ENCODE measurements around the gene SSU72.
"Not testable (repeated sequence)": the region's sequence is repeated elsewhere in the genome, so short reads cannot be mapped to it uniquely, and the experiment has no call there.

Gene SSU72

GRCh38 chr1:1558591-1558990 is 16.1 kb downstream of the SSU72 start:
- no peak for DNase-seq (ENCODE audit: low read depth in 2 of 2)

GRCh38 chr1:1557688-1558087 is 17.0 kb downstream of the SSU72 start:
- DNase-seq (ENCODE audit: low read depth in 2 of 2) = not testable (repeated sequence)

- DNase-seq (ENCODE audit: low read depth in 2 of 2) = not testable (repeated sequence)
Measured at GRCh38 chr1:1556961-1557360, 17.7 kb downstream of the SSU72 start.

- no peak for DNase-seq (ENCODE audit: low read depth in 2 of 2)
Measured at GRCh38 chr1:1556505-1556904, 18.2 kb downstream of the SSU72 start.

GRCh38 chr1:1554926-1555915 is 19.4 kb downstream of the SSU72 start:
- no peak for DNase-seq (ENCODE audit: low read depth in 2 of 2)

GRCh38 chr1:1554550-1554925 is 20.1 kb downstream of the SSU72 start:
- no peak for DNase-seq (ENCODE audit: low read depth in 2 of 2)

GRCh38 chr1:1553821-1554494 is 20.7 kb downstream of the SSU72 start:
- DNase-seq (ENCODE audit: low read depth in 2 of 2) = no peak

- no peak for DNase-seq (ENCODE audit: low read depth in 2 of 2)
Measured at GRCh38 chr1:1552263-1552639, 22.4 kb downstream of the SSU72 start.

- no peak for DNase-seq (ENCODE audit: low read depth in 2 of 2)
Measured at GRCh38 chr1:1551524-1552262, 23.0 kb downstream of the SSU72 start.

GRCh38 chr1:1550591-1551432 is 23.9 kb downstream of the SSU72 start:
- no peak for DNase-seq (ENCODE audit: low read depth in 2 of 2)

- DNase-seq (ENCODE audit: low read depth in 2 of 2) = no peak
Measured at GRCh38 chr1:1550087-1550486, 24.6 kb downstream of the SSU72 start.

- DNase-seq (ENCODE audit: low read depth in 2 of 2) = no peak
Measured at GRCh38 chr1:1548591-1548990, 26.1 kb downstream of the SSU72 start.

GRCh38 chr1:1547476-1547875 is 27.2 kb downstream of the SSU72 start:
- no peak for DNase-seq (ENCODE audit: low read depth in 2 of 2)

GRCh38 chr1:1547011-1547410 is 27.7 kb downstream of the SSU72 start:
- no peak for DNase-seq (ENCODE audit: low read depth in 2 of 2)

- DNase-seq (ENCODE audit: low read depth in 2 of 2) = no peak
Measured at GRCh38 chr1:1545946-1546737, 28.5 kb downstream of the SSU72 start.

- no peak for DNase-seq (ENCODE audit: low read depth in 2 of 2)
Measured at GRCh38 chr1:1544544-1544943, 30.1 kb downstream of the SSU72 start.

- no peak for DNase-seq (ENCODE audit: low read depth in 2 of 2)
Measured at GRCh38 chr1:1543706-1544099, 31.0 kb downstream of the SSU72 start.

GRCh38 chr1:1542766-1543705 is 31.6 kb downstream of the SSU72 start:
- no peak for DNase-seq (ENCODE audit: low read depth in 2 of 2)

- no peak for DNase-seq (ENCODE audit: low read depth in 2 of 2)
Measured at GRCh38 chr1:1541956-1542765, 32.5 kb downstream of the SSU72 start.

Measured in stimulated activated CD4-positive, alpha-beta T cell treated with anti-CD3 and anti-CD28 coated beads, Interleukin-15, amount 100 ng/mL, for 48 hours (primary cell).